ENCODE data around the gene CNPPD1. TPM values are rescaled to one million over a fixed set of nuclear protein-coding genes. Genes with fewer than 3 reads are reported as not detected.

The CNPPD1 gene
- total RNA-seq, 3 donors from 2014 or later (not counting 1 experiment from before 2014, with no cell fraction given), result 64.4 to 72.4 (median 64.8) TPM

- Mint-ChIP-seq H3K4me3 (no peak overlapping the region), H3K4me1 (peaks cover 24 to 33% of the 10 kb centered on the region in 2 donors), H3K36me3 (no peaks in the 10 kb centered on the region), H3K27ac (peak overlapping the region; percentile 58 to 92), H3K9me3 (no peaks in the 10 kb centered on the region), H3K27me3 (ENCODE audit: low read depth in 2 of 2) (no peaks in the 10 kb centered on the region)
- Histone ChIP-seq H3K4me1 (ENCODE audit: control insufficient read depth, insufficient read depth, low read length) (peaks cover 52% of the 10 kb centered on the region), H3K36me3 (ENCODE audit: control insufficient read depth, insufficient read depth, low read length) (peaks cover 17% of the 10 kb centered on the region), H3K27me3 (ENCODE audit: control insufficient read depth, insufficient read depth, low read length) (no peaks in the 10 kb centered on the region), H3K27ac (ENCODE audit: low read length) (peak overlapping the region; percentile 37), H3K9me3 (ENCODE audit: control insufficient read depth, insufficient read depth, low read length) (no peaks in the 10 kb centered on the region), H3K4me3 (ENCODE audit: low read length) (no peak overlapping the region)
- DNase-seq (peak in 1 of 2 donors; percentile 5), ATAC-seq (no peak)
- TF ChIP-seq CTCF (IDR thresholded peaks at IDR 0.05), result no peak
- 93% methylated on average over 24 of the region's 24 CpGs for whole genome bisulfite sequencing (ENCODE audit: insufficient coverage)
- intact Hi-C loops (cut with micrococcal nuclease), result loop anchor here (5.0 kb wide), 1 partner anchor 153 kb away; no protein-coding TSS in a partner anchor
These were observed 33.6 kb upstream of the CNPPD1 start for GRCh38 chr2:219210196-219210885.

DNA sequence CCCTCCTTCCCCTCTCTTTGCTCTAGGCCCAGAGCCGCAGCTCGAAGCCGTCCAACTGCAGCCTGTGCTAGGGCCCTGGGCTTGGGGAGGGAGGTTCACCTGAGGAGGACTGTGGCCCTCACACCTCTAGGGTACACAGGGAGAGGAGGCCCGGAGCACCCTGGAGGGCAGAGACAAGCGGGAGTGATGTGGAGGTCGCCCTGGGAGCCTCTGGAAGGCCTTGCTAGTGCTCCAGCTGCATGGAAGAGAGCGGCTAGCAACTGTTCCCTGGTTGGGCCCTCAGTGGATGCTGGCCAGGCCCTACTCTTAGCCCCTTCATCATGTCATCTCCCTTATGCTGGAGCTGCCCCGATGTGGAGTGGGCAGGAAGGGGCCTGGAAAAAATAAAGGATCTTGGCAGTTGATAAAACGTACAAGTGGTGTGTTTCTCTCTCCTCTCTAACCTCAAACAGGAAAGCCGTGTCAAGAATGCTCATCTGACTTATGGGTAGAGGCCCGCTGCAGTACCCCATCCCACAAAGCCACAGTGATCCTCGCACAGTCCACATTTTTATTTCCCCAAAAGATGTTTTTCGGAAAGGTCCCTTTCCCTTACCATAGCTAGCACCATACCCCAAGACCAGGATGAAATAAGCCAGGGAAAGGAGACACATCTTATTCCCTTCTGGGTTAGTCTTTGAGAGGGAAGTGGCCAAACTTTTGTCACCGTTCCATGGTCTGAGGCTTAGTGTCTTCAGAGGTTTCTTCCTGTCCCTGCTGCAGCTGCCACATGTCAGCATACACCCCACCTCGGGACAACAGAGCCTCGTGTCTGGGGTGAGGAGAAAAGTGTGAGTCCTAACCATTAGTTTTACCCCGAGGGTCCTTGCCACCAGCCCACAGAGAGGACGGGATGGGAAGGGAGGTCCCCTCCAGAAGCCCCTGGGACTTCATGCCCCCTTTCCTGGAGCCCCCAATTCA, 32.8 kb upstream of the CNPPD1 start:
- H3K27ac Mint-ChIP-seq, result peak overlapping the region; percentile 58 to 92
- H3K4me1 ChIP-seq (ENCODE audit: control insufficient read depth, insufficient read depth, low read length), result peaks cover 52% of the 10 kb centered on the region

DNA sequence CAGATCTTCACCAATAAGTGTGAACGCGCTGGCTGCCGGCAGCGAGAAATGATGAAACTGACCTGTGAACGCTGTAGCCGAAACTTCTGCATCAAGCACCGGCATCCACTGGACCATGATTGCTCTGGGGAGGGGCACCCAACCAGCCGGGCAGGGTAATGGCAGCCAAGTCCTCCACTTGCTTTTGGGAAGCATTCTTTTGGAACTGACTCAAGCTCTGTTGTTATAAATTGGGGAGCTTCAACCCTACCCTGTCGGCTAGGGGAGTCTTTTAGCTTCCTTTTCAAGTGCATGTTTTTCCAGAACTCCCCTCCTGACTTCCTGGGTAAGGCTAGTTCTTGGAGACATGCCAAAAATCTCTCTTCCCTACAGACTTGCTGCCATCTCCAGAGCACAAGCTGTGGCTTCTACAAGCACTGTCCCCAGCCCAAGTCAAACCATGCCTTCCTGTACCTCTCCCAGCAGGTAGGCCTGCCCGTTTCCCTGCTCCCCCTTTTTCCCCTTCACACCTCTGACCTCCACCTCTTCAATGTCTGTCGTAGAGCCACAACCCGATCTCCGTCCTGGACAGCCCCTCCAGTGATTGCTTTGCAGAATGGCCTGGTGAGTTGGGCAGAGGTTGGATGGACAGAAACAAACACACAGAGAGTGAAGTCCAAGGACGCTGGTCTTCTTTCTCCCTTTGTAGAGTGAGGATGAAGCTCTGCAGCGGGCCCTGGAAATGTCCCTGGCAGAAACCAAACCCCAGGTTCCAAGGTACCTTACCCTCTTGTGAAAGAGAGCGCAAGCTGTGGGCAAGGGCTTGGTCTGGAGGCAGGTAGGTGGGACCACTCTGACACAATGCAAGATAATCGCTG, 31.4 kb upstream of the CNPPD1 start:
- H3K36me3 ChIP-seq (ENCODE audit: control insufficient read depth, insufficient read depth, low read length), result peaks cover 17% of the 10 kb centered on the region
- peaks cover 52% of the 10 kb centered on the region for H3K4me1 ChIP-seq (ENCODE audit: control insufficient read depth, insufficient read depth, low read length)
- Mint-ChIP-seq H3K27ac (peak overlapping the region; percentile 92 to 98), H3K9me3 (no peaks in the 10 kb centered on the region), H3K4me3 (peak overlapping the region; percentile 53), H3K4me1 (peaks cover 24 to 33% of the 10 kb centered on the region in 2 donors), H3K27me3 (ENCODE audit: low read depth in 2 of 2) (no peaks in the 10 kb centered on the region), H3K36me3 (no peaks in the 10 kb centered on the region)
- no peak for TF ChIP-seq CTCF (IDR thresholded peaks at IDR 0.05)
- no peak for ATAC-seq
- 88% methylated on average over 15 of the region's 17 CpGs for WGBS (ENCODE audit: insufficient coverage)
- no peaks in the 10 kb centered on the region for H3K9me3 ChIP-seq (ENCODE audit: control insufficient read depth, insufficient read depth, low read length)
- H3K27me3 ChIP-seq (ENCODE audit: control insufficient read depth, insufficient read depth, low read length), result no peaks in the 10 kb centered on the region
- no peak overlapping the region for H3K27ac ChIP-seq (ENCODE audit: low read length)
- intact Hi-C loops (cut with micrococcal nuclease), result no loop called here
- H3K4me3 ChIP-seq (ENCODE audit: low read length), result no peak overlapping the region
- peak in 1 of 2 donors; percentile 15 for DNase-seq

More for the DNA sequence above, 32.8 kb upstream of the CNPPD1 start:
- Mint-ChIP-seq H3K4me3 (no peak overlapping the region), H3K27me3 (ENCODE audit: low read depth in 2 of 2) (no peaks in the 10 kb centered on the region), H3K4me1 (peaks cover 24 to 33% of the 10 kb centered on the region in 2 donors), H3K36me3 (no peaks in the 10 kb centered on the region), H3K9me3 (no peaks in the 10 kb centered on the region)
- Histone ChIP-seq H3K27me3 (ENCODE audit: control insufficient read depth, insufficient read depth, low read length) (no peaks in the 10 kb centered on the region), H3K27ac (ENCODE audit: low read length) (peak overlapping the region; percentile 37), H3K4me3 (ENCODE audit: low read length) (no peak overlapping the region), H3K9me3 (ENCODE audit: control insufficient read depth, insufficient read depth, low read length) (no peaks in the 10 kb centered on the region), H3K36me3 (ENCODE audit: control insufficient read depth, insufficient read depth, low read length) (peaks cover 17% of the 10 kb centered on the region)
- TF ChIP-seq CTCF (IDR thresholded peaks at IDR 0.05), result no peak
- intact Hi-C loops (cut with micrococcal nuclease), result loop anchor here (5.0 kb wide), 1 partner anchor 152 kb away; no protein-coding TSS in a partner anchor
- DNase-seq, result peak in 1 of 2 donors; percentile 18
- no peak for ATAC-seq
- 50% methylated on average over 15 of the region's 18 CpGs for WGBS (ENCODE audit: insufficient coverage)

All from natural killer cell (primary cell).